Measurements from ENCODE around the gene SMYD3.

DNA sequence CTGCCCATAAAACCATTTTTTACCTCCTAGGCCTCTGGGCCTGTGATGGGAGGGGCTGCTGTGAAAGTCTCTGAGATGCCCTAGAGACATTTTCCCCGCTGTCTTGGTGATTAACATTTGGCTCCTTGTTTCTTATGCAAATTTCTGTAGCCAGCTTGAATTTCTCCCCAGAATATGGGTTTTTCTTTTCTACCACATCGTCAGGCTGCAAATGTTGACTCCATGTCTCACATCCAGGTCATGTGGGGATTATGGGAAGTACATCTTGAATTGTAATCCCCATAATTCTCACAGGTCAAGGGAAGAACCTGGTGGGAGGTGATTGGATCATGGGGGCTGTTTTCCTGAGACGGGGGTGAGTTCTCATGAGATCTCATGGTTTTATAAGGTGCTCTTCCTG is 603.2 kb downstream of the SMYD3 start:
- TF ChIP-seq, protein P1, sequence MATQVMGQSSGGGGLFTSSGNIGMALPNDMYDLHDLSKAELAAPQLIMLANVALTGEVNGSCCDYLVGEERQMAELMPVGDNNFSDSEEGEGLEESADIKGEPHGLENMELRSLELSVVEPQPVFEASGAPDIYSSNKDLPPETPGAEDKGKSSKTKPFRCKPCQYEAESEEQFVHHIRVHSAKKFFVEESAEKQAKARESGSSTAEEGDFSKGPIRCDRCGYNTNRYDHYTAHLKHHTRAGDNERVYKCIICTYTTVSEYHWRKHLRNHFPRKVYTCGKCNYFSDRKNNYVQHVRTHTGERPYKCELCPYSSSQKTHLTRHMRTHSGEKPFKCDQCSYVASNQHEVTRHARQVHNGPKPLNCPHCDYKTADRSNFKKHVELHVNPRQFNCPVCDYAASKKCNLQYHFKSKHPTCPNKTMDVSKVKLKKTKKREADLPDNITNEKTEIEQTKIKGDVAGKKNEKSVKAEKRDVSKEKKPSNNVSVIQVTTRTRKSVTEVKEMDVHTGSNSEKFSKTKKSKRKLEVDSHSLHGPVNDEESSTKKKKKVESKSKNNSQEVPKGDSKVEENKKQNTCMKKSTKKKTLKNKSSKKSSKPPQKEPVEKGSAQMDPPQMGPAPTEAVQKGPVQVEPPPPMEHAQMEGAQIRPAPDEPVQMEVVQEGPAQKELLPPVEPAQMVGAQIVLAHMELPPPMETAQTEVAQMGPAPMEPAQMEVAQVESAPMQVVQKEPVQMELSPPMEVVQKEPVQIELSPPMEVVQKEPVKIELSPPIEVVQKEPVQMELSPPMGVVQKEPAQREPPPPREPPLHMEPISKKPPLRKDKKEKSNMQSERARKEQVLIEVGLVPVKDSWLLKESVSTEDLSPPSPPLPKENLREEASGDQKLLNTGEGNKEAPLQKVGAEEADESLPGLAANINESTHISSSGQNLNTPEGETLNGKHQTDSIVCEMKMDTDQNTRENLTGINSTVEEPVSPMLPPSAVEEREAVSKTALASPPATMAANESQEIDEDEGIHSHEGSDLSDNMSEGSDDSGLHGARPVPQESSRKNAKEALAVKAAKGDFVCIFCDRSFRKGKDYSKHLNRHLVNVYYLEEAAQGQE (IDR thresholded peaks at IDR 0.05; ENCODE audit: low read depth, low read length) = no peak
- no peak for TF ChIP-seq YY1 (IDR thresholded peaks at IDR 0.05; ENCODE audit: low read depth, low read length)
- TF ChIP-seq, protein P2, sequence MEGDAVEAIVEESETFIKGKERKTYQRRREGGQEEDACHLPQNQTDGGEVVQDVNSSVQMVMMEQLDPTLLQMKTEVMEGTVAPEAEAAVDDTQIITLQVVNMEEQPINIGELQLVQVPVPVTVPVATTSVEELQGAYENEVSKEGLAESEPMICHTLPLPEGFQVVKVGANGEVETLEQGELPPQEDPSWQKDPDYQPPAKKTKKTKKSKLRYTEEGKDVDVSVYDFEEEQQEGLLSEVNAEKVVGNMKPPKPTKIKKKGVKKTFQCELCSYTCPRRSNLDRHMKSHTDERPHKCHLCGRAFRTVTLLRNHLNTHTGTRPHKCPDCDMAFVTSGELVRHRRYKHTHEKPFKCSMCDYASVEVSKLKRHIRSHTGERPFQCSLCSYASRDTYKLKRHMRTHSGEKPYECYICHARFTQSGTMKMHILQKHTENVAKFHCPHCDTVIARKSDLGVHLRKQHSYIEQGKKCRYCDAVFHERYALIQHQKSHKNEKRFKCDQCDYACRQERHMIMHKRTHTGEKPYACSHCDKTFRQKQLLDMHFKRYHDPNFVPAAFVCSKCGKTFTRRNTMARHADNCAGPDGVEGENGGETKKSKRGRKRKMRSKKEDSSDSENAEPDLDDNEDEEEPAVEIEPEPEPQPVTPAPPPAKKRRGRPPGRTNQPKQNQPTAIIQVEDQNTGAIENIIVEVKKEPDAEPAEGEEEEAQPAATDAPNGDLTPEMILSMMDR (IDR thresholded peaks at IDR 0.05 in 2 of 3, conservative IDR thresholded peaks at IDR 0.05 in 1 of 3; ENCODE audit: control insufficient read depth in 2 of 3, extremely low read depth in 1 of 3, insufficient read depth in 1 of 3, low read depth in 3 of 3, low read length in 3 of 3) = no peak
- no peak for TF ChIP-seq SREBF2 (IDR thresholded peaks at IDR 0.05; ENCODE audit: low read length)
- no peak for TF ChIP-seq JUND (IDR thresholded peaks at IDR 0.05; ENCODE audit: low read depth, low read length)
- TF ChIP-seq NRF1 (conservative IDR thresholded peaks at IDR 0.05; ENCODE audit: low read depth, low read length) = no peak
